ENCODE data around the gene SMIM15.

GRCh38 chr5:61207884-61208283, 45.6 kb upstream of the SMIM15 start:
- TF ChIP-seq CTCF (IDR thresholded peaks at IDR 0.05) (no peak), EZH2 (IDR thresholded peaks at IDR 0.05; ENCODE audit: borderline replicate concordance, insufficient read depth, low read depth, low read length, poor library complexity, severe bottlenecking) (no peak)

Data from B cell (primary cell).